HG03196 (cell line): ENCODE data around the gene SELL.
A peak's percentile ranks its signal among the peaks of the same experiment; 100 is the strongest.
"Not testable (repeated sequence)": the region's sequence is repeated elsewhere in the genome, so short reads cannot be mapped to it uniquely, and the experiment has no call there.

Experiments
- ATAC-seq: cut with Tn5 transposase; IDR thresholded peaks from one replicate; pipeline ENCODE4 v1.9.1; 2021; ENCODE audit not compliant: unreplicated experiment

SELL gene

GRCh38 chr1:169707912-169708604 lies 3.4 kb downstream of the SELL start:
- no peak for ATAC-seq

GRCh38 chr1:169704797-169705196 lies 6.6 kb downstream of the SELL start:
- no peak for ATAC-seq

- no peak for ATAC-seq
These were observed 10.0 kb downstream of the SELL start for GRCh38 chr1:169701261-169702005.

- ATAC-seq: no peak
These were observed 11.7 kb downstream of the SELL start for GRCh38 chr1:169699707-169700106.

GRCh38 chr1:169698976-169699375 lies 12.4 kb downstream of the SELL start:
- no peak for ATAC-seq

GRCh38 chr1:169697755-169698154 lies 13.7 kb downstream of the SELL start:
- ATAC-seq: no peak

- ATAC-seq: no peak
These were observed 14.9 kb downstream of the SELL start for GRCh38 chr1:169696273-169697100.

GRCh38 chr1:169694304-169695075 lies 16.9 kb downstream of the SELL start:
- peak; percentile 33 for ATAC-seq

- ATAC-seq: peak; percentile 37
These were observed 18.5 kb downstream of the SELL start for GRCh38 chr1:169692756-169693460.

- ATAC-seq: no peak
These were observed 20.9 kb downstream of the SELL start for GRCh38 chr1:169690489-169690888.

- ATAC-seq: no peak
These were observed 22.0 kb downstream of the SELL start for GRCh38 chr1:169689395-169689794.

GRCh38 chr1:169688377-169688776 lies 23.0 kb downstream of the SELL start:
- not testable (repeated sequence) for ATAC-seq

GRCh38 chr1:169683661-169684060 lies 27.8 kb downstream of the SELL start:
- ATAC-seq: no peak

GRCh38 chr1:169683168-169683567 lies 28.3 kb downstream of the SELL start:
- ATAC-seq: not testable (repeated sequence)

GRCh38 chr1:169682071-169682470 lies 29.3 kb downstream of the SELL start:
- ATAC-seq: no peak

GRCh38 chr1:169681140-169681539 lies 30.3 kb downstream of the SELL start:
- peak; percentile 20 for ATAC-seq

- peak; percentile 71 for ATAC-seq
These were observed 30.9 kb downstream of the SELL start for GRCh38 chr1:169680377-169681019.

- no peak for ATAC-seq
These were observed 31.7 kb downstream of the SELL start for GRCh38 chr1:169679692-169680091.

- no peak for ATAC-seq
These were observed 35.4 kb downstream of the SELL start for GRCh38 chr1:169676001-169676400.

GRCh38 chr1:169670836-169671235 lies 40.6 kb downstream of the SELL start:
- ATAC-seq: no peak
